HTERT RPE-1 (cell line): ENCODE results near the gene BAIAP2L2.
"Not testable (repeated sequence)": the region's sequence is repeated elsewhere in the genome, so short reads cannot be mapped to it uniquely, and the experiment has no call there.

Source experiments
- in situ Hi-C: fragments of 300-500 bp; cut with MboI; formaldehyde crosslinking; loops from 4 replicates; pipeline ENCODE4 v1.14.3; 2020; ENCODE audit warnings: low sequenced_read_pairs

Gene BAIAP2L2

DNA sequence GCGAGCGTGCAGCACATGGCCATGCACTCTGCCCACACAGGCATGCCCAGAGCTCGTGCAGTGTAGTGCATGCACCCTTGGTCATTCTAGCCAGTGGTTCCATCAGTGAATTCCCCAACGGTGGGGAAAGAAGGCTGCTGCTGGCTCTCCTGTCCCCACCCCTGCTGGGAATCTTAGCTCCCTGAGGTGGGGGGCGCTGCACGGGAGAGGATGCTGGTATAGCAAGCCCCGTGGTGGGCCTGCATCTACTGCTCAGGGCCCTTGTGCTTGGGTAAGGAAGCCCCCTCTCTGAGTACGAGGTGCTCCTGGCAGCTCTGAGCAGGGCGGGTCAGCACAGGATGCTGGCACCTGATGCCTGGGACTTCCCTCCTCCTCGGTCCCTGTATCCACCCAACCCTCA, 18.5 kb upstream of the BAIAP2L2 start:
- in situ Hi-C loops: no loop called here

DNA sequence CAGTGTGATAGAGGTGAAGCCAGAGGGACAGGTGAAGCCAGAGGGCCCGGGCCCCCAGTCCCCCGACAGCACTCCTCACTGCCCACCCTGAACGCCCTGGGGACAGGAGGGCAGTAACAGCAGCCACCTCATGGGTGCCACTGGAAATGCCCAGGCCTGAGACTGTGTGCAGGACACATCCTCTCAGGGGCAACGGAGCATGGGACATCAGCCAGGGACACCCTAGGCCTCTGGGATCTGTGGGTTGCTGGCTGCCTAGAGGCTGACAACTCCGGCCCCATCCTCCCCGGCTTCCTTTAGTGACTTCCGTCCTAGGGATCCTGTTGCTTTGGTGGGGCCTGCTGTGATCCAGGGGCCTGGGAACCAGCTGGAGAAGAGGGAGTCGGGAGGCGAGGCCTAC, 17.4 kb upstream of the BAIAP2L2 start:
- in situ Hi-C loops: no loop called here

DNA sequence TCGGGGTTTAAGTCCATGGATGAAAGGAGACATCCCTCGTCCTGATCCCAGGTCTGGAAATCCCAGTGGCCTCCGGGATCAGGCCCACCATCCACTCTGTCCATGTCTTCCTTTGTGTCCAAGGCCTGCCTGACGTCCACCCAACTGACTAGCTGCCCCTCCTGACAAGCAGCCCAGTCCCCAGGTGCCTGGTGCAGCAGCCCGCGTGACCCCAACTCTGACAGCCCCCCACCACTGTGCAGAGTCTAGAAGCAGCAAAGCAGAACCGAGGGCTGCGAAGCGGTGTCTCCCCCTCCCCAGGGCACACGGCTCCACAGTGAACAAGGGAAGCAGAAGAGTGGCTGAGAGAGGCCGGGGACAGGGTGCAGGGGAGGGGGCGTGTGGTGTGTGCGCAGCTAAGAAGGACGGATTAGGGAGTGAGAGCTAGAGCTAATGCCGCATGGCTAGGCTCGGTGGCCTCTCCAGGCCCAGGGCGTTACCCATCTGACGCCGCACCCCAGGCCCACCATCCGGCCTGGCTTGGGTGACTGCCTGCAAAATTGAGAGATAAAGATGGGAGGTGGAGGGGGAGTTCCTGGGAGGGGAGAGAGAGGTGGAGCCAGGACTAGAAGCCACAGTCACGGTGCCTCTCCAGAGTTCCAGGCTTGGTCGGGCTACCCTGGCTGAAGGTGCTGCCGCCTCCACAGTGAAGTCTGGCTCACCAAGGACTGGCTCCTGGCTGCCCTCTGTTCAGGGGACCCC, 16.6 kb upstream of the BAIAP2L2 start:
- in situ Hi-C loops: no loop called here

DNA sequence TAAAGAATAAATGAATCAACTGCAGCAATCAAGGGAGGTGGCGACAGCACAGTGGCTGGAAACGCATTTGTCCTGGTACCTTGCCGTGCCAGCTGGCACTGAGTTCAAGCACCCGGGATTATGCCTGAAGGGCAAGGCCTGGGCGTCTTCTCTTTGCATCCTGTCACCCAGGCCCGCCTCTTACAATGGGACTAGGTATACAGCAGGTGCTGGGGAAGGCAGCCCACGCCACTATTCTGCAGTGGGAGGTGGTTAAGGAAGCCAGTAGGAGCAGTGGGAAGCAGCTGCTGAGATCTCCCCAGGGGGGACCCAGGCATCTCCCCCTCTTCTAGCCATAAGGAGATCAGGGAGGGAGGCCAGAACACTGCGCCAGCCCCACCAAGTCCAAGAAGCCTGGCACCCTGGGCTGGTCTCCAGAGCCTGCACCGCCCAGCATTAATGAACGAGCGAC, 15.3 kb upstream of the BAIAP2L2 start:
- in situ Hi-C loops: no loop called here

DNA sequence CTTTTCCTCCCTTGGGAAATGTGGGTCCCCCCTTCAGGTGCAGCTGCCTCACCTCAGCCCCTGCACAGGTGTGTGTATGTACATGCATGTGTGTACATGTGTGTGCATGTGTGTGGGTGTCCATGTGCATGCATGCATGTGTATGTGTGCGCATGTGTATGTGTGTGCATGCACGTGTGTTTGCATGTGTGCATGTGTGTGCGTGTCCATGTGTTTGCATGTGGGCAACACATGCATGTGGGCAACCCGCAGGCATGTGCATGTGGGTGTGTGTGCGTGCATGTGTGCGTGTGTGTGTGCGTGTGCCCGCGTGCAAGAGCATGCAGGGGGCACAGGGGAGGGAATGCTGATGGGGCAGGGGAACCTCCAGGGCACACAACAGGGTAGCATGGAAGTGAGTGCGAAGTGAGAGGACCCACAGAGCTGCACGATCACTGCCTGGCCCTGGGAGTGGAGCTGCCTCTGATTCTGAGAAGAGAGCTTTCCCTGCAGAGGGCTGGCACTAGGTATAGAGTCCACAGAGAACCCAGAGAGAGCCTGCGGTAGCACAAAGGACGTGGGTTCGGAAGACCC, 14.6 kb upstream of the BAIAP2L2 start:
- in situ Hi-C loops: no loop called here

DNA sequence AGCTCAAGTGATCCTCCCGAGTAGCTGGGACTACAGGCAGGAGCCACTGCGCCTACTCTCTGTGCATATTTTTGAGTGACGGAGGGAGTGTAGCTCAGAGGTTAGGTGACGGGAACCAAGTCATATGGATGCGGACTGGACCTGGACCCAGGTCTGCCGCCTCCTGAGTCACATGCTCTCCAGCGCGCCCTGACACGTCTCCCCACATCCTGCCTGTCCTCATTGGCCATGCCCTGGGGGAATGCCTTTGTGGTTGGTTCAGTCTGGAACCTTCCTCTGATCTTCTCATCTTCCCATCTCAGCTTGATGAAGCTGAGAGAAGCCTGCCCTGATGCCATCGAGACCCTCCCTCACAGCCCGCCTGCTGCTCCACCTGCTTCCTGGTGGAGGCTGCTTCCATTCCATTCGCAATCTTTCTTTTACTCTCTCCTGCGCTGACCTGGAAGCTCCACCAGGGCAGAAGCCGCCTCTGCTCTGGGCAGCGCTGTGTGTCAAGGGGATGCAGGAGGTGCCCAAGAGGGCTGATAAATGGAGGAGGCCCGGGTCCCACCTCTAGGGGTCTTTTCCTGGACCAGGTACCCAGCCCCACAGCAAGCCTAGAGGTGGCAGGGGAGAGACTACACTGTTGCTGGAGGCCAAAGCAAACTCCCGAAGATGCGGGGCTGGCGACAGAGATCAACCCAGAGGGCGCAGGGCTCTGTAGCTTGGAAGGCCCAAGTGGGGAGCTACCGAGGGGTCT, 13.9 kb upstream of the BAIAP2L2 start:
- in situ Hi-C loops: no loop called here

DNA sequence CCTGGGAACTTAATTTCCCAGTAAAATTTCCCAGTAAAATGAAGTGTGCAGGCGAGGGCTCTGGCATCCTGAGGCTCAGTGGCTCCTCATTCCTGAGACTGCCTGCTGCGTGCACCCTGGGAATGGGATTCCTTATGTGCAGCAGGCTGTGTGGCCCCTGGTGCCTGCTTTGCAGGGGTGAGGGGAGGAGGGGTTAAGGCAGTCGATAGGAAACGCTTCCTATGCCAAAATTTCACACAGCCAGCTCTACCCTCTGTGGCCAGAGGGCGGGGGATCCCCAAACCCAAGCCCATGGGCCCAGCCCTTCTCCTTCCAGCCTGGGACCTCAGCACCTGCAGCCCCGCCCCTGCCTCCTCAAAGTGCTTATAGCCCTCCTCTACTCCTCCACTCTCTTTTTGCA, 12.1 kb upstream of the BAIAP2L2 start:
- in situ Hi-C loops: no loop called here

DNA sequence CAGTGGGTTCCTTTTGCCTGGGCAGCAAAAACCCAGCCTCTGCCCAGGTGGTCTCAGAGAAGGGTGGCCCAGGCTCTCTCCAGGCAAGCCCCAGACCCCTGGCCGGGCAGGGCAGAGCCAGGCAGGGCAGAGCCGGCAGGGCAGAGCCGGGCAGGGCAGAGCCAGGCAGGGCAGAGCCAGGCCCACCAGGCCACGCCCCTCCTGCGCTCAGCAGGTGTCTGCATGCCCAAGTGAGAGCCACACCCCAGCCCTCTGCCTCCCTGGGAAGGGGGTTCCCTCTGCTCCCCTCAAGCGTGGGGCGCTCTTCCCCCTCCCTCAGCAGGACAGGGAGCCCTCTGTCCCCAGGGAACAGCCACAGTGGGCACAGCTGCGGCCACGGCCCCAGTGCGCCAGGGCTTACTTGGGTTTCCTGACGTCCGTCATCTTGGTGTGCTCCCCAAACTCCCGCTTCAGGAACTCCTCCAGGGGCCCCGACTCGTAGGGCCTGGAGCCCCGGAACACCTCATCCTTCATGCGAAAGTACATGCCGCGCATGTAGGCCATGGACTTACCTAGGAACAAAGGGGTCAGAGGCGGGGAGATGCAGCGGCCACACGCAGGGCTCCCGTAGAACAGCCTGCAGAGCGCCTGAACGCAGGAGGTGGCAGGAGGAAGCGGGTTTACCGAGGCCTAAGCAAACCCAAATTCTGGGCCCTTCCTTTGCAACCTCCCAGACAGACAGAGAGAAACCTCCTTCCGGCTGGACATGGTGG, 10.1 kb upstream of the BAIAP2L2 start:
- in situ Hi-C loops: no loop called here

DNA sequence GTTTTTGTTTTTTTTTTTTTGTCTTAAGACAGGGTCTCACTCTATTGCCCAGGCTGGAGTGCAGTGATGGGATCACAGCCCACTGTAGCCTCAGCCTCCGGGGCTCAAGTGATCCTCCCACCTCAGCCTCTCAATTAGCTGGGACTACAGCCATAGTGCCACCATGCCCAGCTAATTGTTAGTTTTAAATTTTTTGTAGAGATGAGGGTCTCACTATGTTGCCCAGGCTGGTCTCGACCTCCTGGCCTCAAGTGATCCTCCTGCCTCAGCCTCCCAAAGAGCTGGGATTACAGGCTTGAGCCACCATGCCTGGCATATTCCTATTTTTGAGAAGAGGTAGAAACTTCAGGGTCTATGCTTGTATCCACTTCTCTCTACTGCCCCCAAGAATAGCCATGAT, 8.3 kb upstream of the BAIAP2L2 start:
- in situ Hi-C loops: not testable (repeated sequence)

DNA sequence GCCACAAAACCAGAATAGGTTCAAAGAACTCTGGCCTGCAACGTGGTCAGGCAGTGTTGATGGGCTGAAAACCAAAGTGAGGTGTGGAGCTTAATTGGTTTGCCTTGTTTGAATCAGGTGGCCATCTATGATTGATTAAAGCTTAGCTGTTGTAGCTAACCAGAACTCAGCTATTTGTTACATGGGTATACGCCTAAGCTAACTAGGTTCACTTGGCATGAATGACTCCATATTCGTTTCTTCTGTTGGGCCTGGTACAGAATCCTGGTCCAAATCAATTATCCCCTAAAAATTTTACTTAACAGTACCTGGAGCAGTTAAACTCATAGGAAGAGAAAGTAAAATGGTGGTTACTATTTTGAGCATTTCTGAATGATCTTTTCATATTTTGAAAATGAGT, 7.7 kb upstream of the BAIAP2L2 start:
- in situ Hi-C loops: no loop called here

DNA sequence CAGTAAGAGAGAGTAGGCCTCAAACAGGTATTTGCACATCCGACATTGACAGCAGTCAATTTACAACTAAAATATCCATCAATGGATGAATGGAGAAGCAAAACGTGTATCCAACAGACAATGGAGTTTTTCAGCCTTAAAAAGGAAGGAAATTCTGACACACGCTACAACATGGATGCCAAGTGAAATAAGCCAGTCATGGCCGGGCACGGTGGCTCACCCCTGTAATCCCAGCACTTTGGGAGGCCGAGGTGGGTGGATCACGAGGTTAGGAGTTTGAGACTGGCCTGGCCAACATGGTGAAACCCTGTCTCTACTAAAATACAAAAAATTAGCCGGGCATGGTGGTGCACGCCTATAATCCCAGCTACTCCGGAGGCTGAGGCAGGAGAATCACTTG, 7.1 kb upstream of the BAIAP2L2 start:
- in situ Hi-C loops: not testable (repeated sequence)

DNA sequence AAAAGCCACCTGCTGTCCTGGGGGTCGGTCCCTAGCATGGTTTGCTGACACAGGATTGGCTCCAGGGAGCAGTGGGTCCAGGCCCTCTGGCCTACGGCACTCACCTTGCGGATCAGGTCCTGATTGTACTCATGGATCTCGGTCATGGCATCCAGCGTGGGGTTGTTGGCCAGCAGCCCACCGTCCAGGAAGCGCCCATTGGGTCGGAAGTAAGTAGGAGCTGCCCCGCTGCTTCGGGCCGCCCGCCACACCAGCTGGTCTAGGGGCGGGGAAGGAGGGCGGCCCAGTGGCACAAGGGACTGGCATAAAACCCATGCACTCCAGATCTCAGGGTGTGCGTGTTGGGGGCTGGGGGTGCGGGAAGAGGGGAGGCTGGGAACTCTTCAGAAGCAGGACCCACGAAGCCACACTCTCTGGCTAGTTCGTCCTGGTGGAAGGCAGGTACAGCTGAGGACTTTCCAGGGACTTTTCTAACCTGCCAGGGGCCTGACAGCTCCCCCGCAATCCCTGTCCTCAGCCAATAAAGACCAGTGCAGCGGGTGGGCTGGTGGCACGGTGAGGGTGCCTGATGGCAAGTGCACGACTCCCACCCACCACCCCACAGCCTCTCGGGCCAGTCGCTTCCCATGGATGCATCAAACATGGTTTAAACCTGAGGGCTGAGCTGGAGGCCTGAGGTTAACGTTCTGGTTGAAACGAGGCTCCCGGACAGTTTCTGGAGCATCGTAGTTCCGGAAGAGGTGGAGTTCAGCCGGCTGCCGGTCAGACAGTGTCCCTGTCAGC, 5.1 kb upstream of the BAIAP2L2 start:
- in situ Hi-C loops: no loop called here

DNA sequence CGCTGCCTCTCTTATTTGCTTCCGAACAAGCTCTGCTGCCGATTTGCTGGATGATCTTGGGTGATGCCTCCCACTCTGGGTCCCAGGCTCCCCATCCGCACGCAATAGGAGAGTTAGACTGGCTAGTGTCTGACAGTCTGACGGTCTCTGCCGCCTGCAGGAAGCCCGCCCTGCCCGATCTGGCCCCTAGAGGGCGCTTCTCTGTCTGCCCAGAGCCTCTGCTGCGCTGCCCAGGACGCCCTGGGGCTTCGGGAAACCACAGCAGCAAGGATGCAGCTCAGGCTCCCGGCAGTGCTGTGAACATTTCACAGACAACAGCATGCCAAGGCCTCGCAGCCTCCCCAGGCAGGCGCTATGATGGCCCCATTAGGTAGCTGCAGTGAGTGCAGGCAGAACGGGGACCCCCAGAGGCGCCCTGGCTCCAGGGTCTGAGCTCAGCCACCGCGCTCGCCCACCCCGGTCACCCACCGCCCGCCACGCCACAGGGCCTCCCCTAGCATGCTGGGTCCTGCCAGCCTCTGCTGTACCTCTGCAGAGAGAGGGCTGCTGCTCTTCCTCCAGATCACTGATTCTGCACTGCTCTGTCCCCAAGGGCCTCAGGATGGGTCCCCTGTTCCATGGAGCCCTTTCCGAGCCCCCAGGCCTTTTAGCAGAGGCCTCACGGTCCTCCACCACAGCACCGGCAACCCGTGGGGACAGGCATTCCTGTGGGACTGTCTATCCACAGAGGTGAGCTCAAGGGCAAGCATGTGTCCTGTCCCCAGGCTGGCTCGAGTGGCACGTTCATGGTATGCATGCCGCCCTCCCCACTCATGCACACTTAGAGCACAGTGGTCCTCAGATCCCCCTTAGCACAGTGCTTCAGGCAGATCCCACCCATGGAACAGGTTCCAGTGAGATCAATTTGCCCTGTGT, 4.3 kb upstream of the BAIAP2L2 start:
- in situ Hi-C loops: no loop called here

DNA sequence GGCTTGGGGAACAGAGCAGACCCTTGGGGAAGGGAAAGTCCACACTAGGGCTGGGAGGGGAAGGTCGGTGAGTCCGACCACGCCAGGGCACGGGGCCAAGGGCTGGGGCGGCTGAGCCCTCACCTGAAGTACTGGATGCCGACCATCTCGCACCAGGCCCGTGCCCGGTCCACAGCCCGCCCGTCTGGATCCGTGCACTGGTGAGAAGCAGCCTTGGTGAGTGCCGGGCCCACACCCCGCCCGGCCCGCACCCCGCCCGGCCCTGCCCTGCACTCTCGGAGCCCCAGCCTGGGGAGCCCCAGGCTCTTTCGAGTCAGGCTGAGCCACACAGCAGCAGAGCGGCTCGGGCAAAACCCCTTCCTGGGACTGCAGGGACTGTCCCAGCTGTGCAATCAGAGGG, 1.9 kb upstream of the BAIAP2L2 start:
- in situ Hi-C loops: no loop called here

DNA sequence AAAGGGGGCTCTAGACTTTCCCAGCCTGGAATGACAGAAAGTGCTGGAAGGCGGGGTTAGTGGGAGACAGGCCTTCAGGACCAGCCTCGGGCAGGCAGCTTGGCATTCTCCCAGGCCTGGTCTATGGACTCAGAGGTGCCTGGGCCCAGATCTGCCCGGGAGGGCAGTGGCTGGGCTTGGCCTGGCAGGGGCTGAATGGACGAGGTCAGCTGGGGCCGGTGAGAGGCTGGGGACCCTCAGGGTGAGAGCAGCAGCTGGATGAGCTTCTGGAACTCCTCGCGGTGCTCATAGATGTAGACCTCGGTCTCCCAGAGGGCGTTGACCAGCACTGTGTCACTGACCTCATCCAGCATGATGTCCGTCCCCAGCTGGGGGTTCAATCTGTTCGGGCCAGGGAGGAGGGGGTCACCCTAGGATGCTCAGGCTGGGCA, 1.5 kb upstream of the BAIAP2L2 start:
- in situ Hi-C loops: no loop called here

DNA sequence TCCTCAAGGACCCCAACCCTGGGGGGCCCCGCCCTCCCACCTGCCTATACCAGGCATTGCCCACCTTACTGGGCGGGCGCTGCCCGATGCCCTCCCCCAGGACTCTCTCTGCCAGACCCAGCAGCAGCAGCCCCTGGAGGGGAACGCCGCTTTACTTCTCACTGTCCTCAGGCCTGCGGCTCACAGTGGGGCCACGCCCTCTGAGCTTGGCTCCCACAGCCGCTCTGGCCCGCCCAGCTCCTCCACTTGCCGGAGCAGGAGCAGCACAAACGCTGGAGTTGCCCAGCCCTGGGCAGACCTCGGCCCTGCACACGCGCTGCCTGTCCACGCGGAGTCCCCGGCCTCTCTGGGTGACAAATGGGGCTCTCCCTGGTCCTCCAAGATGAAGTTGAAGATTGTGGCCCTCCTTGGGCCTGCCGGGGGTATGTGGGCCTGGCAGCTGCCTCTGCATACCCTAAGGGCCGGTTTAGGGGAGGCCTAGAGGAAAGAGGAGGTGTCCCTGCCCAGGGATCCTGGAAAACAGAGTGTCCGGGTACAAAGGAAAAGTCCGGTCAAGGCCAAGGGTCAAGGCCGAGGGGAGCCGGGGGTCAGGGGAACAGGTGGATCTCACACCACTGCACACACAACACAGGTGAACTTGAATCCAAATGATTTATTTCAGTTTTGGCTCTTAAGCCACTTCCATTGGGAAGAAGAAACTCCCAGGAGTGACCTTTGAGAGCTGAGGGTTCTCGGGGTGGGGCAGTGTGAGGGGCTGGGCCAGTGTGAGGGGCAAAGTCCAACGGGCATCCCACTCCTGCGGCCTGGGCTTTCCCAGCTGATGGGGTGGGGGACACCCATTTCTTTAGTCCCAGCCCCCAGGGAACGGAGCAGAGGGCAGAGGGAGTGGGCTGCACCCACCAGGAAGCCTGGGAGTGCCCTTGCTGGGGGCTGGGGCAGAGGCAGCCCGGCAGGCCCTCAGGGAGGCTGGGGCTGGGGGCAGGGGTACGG, 674 bp upstream of the BAIAP2L2 start:
- in situ Hi-C loops: no loop called here

DNA sequence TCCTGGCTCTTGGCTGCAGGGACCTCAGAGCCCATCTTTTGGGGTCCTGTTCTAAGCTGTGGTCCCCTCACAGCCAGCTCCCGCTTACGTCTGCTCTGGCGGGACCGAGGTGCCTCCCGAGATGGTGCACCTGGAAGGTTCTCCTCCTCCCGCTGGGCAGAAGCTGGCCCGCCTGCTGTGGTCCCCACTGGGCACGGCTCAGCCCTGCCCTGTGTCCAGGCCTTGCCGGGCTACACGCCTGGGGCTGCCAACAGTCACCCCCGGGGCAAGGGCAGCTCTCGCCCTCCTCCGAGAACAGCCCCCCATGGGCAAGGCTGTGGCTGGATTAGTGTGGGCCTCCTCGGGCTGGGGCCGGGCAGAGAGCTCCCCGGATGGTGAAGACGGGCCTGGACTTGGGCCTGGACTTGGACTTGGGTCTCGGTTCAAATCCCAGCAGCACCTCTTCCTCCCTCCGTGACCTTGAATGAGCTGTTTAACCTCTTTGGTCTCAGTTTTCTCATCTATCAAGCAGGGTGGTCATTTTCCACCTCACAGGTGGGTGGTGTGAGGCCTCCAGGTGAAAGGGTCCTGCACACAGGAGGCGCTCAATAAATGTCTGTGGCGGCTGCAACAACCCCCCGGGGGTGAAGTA, 998 bp downstream of the BAIAP2L2 start:
- in situ Hi-C loops: no loop called here
